HG02938 (cell line): Measurements from ENCODE around the gene RETREG3.
A peak's percentile ranks its signal among the peaks of the same experiment; 100 is the strongest.
"Not testable (repeated sequence)": the region's sequence is repeated elsewhere in the genome, so short reads cannot be mapped to it uniquely, and the experiment has no call there.

ENCODE experiments used
- ATAC-seq: cut with Tn5 transposase; IDR thresholded peaks from one replicate; pipeline ENCODE4 v1.9.1; 2021; ENCODE audit warnings: mild to moderate bottlenecking, moderate library complexity; ENCODE audit not compliant: unreplicated experiment

RETREG3 gene

GRCh38 chr17:42553866-42554249 lies 55.3 kb downstream of the RETREG3 start:
- no peak for ATAC-seq

- ATAC-seq = no peak
These were observed 55.9 kb downstream of the RETREG3 start for GRCh38 chr17:42553161-42553818.

- ATAC-seq = not testable (repeated sequence)
These were observed 56.4 kb downstream of the RETREG3 start, which contains the start of gene HSD17B1 for GRCh38 chr17:42552736-42553135. Gene HSD17B1, plus strand, starts transcription at chr17:42552923. Its CDS starts 11 bp downstream, at chr17:42552934.

GRCh38 chr17:42548993-42549755 lies 60.0 kb downstream of the RETREG3 start:
- ATAC-seq = no peak

- ATAC-seq = peak; percentile 53
These were observed 60.9 kb downstream of the RETREG3 start for GRCh38 chr17:42548070-42548837.

- ATAC-seq = no peak
These were observed 61.5 kb downstream of the RETREG3 start for GRCh38 chr17:42547698-42548069.

- no peak for ATAC-seq
These were observed 62.1 kb downstream of the RETREG3 start for GRCh38 chr17:42547001-42547461.

- not testable (repeated sequence) for ATAC-seq
These were observed 63.2 kb downstream of the RETREG3 start for GRCh38 chr17:42545755-42546505.

- no peak for ATAC-seq
These were observed 64.3 kb downstream of the RETREG3 start for GRCh38 chr17:42544874-42545283.

GRCh38 chr17:42543190-42544079 lies 65.7 kb downstream of the RETREG3 start:
- no peak for ATAC-seq

GRCh38 chr17:42541041-42541833 lies 67.9 kb downstream of the RETREG3 start:
- no peak for ATAC-seq

- ATAC-seq = not testable (repeated sequence)
These were observed 68.6 kb downstream of the RETREG3 start for GRCh38 chr17:42540558-42540957.

- no peak for ATAC-seq
These were observed 70.7 kb downstream of the RETREG3 start for GRCh38 chr17:42538482-42538881.

GRCh38 chr17:42537826-42538451 lies 71.2 kb downstream of the RETREG3 start:
- ATAC-seq = no peak

GRCh38 chr17:42537156-42537805 lies 71.9 kb downstream of the RETREG3 start:
- ATAC-seq = no peak

GRCh38 chr17:42536372-42537155 lies 72.6 kb downstream of the RETREG3 start:
- peak; percentile 63 for ATAC-seq

- peak; percentile 70 for ATAC-seq
These were observed 73.2 kb downstream of the RETREG3 start, which contains the start of gene NAGLU for GRCh38 chr17:42536048-42536371. Gene NAGLU, plus strand, starts transcription at chr17:42536241. Its CDS starts 32 bp downstream, at chr17:42536273.
